HG03095 (cell line): ENCODE measurements around the gene SYNCRIP.
A peak's percentile ranks its signal among the peaks of the same experiment; 100 is the strongest.
"Not testable (repeated sequence)": the region's sequence is repeated elsewhere in the genome, so short reads cannot be mapped to it uniquely, and the experiment has no call there.

ENCODE experiments used
- ATAC-seq: cut with Tn5 transposase; IDR thresholded peaks from one replicate; pipeline ENCODE4 v1.9.1; 2021; ENCODE audit warnings: moderate library complexity; ENCODE audit not compliant: unreplicated experiment

Gene SYNCRIP

DNA sequence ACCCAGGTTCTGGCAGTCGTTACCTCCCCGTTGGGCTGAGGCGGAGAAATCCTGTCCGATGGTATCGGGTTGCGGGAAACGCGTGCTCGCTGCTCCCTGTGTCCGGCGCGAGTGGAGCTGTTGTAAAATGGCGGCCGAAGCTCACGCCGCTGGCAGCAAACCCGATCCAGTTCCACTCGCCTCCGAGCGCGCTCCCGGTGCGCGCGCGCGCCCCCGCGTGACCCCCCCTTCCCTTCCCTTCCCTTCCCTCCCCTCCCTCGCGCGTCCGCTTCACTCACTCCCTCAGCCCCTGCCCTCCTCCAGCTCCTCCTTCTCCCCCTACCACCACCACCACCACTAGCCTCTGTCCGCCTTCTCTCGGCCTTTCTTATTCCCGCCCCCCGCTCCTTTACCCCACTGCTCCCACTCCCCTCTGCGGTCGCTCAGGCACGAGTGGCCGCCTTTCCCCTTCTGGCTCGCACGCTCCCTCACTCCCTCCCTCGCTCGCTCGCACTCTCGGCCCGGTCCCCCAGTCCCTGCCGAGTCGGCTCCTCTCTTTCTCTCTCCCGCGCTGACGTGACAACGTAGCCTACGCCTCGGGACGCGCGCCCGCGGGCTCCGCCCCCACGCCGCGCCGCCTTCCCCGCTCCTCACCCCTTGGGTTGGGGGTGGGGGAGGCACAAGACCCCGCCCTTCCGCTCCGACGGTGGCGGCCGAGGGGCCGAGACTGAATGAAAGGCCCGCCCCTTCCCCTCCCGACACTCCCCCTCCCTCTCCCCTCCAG lies at the start of gene SYNCRIP:
Gene SYNCRIP (minus strand): TSS at position 113 of the 763 bp plus-strand sequence. CDS start 1,447 bp downstream, outside the sequence.
- peak; percentile 64 for ATAC-seq

DNA sequence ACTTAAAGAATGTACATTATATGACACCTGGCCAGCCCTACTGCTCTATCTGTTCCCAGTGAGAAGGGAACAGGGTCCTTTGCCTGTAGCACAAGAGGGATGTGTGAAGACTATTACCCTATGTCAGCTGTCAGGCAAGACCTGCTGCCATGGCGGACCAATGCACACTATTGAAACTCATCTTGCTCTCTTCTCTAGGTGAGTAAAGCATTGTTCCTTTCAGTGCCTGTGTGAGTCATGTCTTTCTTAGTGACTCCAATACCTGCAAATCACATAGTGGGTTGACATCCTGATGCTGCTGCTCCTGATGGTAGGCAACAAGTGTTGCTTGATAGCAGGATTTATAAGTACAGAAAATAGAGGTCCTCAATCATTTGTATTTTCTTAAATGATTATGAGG lies 48.8 kb upstream of the SYNCRIP start:
- no peak for ATAC-seq

DNA sequence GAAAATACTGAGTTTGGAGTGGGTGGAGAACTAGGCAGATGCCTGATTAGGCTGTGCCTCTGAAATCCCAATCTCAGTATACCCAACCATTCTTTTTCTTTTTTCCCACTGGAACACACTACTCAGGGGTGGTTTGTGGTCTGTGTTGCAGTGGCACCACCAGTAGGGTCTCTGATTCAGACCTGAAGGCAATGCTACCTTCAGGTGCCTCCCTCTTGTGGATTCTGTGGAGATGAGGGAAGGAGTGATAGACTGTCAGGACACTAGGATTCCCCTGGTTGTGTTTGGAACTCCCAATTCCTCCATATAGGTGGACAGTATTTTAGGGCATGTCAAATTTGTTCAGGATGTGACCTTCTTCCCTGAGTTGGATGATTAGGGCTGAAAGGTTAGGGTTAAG lies 47.4 kb upstream of the SYNCRIP start:
- no peak for ATAC-seq

DNA sequence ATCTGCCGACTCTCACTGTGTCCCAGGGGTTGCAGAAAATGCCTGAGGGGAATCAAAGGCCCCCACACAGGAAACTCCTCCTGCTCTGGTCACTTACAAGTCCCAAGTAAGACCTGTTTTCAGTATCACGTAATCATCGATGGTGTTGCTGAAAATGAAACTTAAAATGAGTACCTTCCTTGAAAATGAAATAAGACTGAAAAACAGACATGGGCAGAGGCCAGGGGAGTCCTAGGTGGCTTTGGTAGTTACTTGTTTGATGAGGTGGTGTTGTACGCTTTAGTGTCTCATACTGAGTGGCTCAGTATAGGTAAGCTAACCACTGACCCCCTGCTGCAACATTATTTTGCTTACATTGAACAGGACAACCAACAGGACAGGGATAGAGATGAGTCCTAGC lies 43.0 kb upstream of the SYNCRIP start:
- ATAC-seq, result peak; percentile 86

DNA sequence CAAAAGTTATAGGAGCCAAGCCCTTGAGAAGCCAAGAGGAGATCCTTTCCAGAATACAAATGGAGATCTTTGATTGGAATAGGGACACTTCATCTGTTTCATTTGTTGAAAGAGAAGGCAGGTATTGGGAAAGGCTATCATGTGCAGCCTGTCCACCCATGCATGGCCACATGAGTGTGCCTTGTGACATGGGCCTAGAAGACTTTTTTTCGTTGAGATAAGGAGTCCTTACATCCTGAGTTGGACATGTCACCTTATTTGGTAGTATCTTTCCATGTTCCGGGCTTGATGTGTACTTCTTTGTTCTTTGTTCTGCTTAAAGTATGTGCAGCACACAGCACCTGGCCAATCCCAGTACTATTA lies 42.1 kb upstream of the SYNCRIP start:
- ATAC-seq, result no peak

DNA sequence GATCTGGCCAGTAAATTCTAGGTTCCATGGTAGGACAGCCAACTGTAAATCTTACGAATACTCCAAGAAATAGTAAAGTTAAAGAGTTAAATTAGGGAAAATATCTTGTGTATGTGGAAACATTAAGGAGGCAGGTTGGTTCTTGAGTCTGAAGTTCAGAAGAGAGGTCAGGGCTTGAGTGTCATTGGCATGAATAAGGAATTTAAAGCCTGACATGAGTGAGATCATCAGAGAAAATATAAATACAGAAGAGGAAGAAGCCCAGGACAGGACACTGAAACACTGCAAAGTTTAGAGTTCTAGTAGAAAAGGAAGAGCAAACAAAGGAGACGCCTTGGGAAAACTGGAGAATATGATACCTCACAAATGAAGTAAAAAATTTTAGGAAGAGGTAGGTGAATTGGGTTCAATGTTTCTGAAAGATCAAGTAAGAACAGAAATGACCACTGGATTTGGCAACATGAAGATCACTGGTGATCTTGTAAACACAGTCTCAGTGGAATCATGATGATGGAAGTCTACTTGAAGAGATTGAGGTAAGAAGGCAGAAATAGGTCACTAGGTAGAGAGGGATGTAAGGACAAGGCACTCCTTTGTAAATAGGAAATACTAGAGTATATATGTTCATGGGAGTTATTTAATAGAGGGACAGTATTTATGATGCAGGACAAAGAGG lies 41.6 kb upstream of the SYNCRIP start:
- no peak for ATAC-seq

DNA sequence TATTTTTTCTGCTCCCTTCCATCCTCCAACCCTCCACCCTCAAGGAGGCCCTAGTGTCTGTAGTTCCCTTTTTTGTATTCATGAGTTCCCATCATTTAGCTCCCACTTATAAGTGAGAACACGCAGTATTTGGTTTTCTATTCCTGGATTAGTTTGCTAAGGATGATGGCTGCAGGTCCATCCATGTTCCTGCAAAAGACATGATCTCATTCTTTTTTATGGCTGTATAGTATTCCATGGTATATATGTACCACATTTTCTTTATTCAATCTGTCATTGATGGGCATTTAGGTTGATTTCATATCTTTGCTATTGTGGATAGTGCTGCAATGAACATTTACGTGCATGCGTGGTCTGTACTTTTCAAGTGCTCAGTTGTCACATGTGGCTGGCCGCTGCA lies 39.2 kb upstream of the SYNCRIP start:
- not testable (repeated sequence) for ATAC-seq

DNA sequence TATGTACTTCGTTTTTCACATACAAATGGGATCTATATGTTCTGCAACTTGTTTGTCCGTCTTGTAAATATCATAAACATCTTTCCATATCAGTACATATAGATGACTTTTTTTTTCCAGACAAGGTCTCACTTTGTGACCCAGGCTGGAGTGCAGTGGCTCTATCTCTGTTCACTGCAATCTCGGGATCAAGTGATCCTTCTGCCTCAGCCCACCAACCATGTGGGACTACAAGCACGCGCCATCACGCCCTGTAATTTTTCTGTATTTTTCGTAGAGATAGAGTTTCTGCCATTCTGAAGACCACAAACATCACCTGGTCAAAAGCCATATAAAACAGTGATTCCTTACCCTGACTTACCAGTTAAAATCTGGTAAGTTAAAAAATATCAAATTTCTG lies 37.7 kb upstream of the SYNCRIP start:
- ATAC-seq, result no peak

DNA sequence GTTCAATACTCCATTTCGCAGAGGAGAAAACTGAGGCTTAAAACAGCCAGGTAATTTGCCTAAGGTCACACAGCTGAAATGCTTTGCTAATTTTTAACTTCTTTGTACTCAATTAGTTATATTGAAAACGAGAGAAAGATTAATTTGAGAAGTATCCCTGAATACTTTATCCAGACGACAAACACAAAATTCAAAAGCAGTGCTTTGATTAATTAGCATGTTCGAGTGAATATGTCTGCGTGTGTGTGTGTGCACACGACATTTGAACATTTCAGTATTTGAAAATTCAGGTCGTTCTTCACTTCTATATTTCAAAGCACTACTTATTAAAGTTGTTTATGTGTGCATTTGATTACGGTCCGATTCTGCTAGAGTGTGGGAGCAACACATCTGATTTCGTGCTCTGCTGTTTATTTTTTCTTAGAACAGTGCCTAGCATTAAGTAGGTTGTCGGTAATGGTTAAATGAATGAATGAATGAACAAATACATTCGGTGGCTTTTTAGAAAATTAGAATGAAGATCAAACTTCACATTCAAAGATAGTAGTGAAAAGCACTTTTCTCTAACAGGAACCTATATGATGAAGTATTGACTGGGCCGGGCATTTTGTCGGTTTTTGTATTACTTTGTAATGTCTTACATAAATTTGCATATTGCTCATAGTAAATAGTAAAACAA lies 36.9 kb upstream of the SYNCRIP start:
- ATAC-seq, result no peak

DNA sequence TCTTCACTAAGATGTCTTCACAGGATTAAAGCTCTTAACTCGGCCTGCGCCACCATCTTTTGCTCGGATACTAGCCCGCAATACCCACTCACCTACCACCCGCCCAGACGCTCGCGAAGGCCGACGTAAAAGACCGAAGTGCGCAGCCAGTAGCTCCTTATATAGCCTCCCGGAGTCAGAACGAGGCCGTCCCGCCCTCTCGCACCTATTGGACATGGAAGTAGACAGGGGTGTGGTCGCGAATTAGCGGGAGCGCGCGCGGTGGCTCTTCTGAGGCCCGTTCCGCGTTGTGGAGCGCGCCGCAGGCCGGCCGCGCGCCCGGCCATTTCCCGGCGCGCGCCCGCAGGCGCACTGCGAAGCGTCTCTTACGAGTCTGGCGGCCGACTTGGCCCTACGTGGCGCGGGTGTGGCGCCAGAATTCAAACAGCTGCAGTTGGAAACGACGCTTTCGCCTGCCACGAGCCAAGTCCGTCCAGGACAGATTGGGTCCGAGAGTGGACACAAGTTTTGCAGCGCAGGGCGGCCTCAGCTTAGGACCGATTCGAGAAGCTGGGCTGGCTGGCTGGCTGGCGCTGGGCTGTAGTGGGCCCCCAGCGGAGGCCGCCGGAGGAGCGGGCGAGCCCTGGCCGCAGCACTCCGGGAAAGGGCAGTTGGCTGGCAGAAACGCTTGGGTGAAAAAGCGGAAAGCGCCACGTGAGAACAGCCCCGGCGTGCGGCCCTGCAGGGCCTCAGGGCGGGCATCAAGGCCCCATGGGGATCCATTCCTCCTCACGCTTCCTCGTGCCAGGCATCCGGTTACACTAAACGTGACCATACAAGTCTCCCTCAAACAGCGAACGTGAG lies 36.1 kb upstream of the SYNCRIP start:
- peak; percentile 82 for ATAC-seq

DNA sequence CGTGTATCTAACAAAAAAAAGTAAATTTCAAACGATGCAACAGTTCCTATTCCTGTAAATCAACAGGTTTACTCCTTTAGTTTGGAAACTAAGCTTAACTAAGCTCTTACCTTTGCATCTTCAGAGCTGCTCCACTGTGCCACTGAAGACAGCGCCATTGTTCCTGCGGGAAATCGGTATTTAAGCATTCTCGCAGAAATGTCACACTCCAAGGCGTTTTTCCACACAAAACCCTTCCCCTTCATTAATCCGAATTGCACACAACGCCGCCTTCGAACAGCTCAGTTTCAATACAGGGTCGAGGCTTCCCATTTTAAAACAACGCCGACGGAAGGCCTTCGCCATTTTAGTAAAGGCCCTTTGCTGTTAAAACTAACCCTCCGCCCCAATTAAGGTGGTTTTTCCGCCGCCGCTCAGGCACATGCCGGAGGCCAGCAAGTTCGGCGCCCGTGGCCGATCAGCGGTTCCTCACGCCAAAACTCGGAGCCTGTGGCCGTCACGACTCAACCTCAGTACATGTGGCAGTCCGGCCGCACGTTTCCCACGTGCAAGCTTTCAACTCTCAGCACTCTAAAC lies 35.4 kb upstream of the SYNCRIP start:
- no peak for ATAC-seq

DNA sequence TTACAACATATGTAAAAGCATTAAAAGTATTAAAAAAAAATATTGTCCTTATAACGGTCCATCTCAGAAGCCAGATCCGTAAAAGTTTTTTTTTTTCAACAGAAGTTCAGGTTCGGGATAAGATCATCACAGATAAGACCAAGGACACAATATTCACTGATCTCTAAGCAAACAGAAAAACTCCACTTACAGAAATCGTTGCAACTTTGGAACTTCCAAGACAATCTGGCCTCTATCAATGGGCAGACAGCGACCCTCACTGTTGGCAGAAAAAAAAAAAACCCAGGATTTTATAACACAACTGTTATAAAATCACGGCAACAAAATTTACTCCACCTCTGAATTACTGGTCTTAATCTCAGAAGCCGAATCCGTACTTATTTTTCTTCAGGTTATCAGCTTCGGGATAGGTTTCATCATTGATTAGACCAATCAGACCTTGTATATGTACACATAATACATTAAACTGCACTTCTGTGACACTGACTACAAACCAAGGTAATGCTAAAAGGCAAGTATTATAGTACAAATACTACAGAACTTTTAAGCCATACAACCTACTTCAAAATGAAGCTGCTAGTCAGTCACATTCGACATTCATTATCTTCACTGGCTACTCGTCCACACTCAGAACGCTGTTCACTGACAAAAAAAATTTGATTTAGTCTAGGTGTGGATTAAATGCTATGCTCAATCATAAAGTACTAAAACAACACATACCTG lies 34.7 kb upstream of the SYNCRIP start:
- ATAC-seq, result no peak

DNA sequence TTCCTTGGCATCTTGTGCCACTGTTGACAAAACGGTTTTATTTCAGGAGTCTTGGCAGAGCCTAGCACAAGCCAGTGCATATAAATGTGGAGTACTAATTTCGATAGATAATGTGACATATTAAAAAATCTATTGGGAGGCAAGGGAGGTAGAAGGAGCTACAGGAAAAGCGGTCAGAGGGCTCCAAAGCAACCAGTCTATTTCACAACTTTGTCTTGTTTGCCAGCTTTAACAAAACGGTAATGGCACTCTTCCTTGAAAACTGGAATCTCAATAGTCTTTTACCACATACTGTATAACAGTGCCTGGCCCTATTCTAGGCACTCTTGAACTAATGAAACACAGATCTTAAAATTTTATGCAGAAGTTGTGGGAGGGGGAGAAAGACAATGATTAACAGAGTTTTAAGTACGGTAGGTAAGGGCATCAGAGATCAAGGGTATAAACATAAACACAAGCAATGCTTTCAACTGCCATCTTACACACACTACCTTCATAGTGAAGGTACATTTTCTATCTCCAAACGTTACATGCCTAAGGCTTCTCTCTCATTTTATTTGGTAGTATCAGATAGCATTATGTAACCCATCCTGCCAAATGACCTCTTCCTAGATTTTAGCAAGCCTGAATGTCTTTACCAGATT lies 33.5 kb upstream of the SYNCRIP start:
- ATAC-seq, result no peak

DNA sequence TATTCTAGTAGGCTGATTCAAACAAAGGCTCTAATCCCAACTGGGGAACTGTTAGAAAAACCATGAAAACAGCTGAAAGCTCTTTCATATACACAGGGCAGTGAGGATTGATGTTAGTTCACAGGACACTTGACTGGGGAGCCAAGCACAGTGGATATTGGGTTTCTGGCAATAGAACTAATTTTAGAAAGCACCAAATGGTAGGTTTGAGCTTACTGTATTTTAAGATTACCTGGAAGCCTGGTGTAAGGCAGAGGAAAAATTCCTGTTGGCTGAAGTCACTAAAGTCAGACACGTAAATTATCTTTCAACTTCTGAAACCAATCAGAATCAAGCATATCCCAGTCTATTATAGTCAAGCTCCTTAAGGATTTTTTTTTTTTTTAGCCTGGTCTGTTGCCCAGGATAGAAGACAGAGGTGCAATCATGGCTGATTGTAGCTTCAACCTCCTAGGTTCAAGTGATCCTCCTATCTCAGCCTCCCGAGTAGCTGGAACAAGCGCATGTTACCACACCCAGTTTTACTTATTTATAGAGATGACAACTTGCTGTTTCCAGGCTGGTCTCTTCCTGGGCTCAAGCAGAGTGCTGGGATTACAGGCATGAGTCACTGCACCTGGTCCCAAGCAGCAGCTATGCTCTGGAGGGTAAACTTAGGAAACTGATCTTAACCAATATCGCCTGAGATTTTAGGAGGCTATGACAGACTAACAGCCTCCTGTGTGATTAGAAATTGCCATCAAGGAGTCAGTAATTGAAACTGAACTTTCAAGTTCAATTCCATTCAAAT lies 32.5 kb upstream of the SYNCRIP start:
- no peak for ATAC-seq

DNA sequence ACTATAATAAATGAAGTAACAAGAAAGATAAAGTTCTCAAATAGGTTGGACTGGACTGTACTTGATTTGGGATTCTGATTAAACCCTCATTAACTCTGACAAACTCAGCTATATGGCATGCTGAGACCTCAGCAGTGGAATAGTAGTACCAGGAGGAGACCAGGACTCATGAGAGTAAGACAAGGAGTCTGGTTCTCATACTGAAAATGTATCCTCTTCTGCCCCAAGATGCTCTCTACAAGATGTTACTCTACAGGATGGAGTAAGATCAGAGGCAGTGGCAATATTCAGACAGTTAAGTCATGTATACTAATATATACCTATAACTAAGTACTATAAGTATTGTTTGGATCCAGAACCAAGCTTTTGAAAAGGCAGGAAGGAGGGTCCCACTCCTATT lies 31.9 kb upstream of the SYNCRIP start:
- no peak for ATAC-seq

DNA sequence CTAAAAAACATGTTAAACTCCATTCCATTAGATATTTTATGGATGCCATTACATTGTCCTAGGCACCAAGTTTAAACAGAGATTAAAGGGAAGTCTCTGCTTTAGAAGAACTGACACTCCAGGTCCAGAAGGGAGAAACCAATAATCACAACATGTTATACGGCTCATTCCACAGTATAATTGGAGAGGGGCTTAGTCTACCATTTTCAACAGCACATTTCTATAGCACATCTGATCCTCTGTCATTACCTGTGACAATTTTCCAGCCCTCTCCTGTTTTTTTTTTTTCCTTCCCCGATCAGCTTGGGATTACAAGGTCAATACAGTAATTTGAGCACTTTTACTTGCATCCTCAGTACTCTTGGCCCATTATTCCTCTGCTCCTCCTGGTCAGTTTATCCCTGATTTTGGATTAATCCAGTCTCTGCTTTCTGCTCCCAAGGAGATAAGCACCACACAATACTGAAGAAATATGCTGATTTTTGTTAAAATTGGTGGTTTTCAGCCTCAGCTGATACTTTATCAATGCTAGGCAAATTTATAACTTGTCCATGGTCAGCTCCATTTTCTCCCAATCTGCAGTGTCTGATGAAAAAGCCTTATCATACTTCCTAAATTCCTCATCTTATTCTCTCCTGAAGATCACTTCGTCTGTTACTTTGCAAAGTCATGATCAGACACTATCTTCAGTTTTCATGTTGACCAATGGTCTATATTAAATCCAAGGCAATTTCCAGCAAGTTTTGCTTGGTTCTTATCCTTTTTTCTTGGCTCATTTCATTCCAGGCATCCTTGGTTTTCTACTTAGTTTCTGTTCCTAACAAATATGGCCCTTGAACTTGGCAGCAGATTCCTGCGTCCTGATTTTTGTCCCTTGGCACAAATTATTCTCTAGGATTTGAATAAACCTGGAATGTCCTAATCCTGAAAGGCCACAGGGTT lies 30.8 kb upstream of the SYNCRIP start:
- ATAC-seq, result no peak

DNA sequence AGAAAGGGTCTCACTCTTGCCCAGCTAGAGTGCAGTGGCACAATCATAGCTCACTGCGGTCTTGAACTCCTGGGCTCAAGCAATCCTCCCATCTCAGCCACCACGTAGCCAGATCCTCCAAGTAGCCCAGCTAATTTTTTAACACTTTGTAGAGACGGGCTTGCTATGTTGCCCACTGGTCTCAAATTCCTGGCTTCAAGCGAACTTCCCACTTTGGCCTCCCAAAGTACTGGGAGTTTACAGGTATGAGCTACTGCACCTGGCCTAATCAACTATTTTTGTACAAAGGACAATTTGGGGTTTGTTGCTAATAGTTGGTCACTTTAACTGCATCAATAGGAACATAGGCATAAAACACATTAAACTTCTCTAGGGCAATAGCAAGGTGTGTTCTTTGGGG lies 29.9 kb upstream of the SYNCRIP start:
- no peak for ATAC-seq

DNA sequence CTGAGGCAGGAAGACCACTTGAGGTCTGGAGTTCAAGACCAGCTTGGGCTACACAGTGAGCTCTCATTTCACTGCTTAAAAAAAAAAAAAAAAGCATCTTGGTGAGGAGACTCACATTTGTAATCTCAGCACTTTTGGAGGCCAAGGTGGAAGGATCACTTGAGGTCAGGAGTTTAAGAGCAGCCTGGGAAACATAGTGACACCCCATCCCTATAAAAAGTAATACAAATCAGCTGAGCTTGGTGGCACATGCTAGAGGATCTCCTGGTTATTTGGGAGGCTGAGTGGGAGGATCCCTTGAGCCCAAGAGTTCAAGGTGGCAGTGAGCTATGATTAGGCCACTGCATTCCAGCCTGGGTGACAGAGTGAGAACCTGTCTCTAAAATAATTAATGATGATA lies 29.4 kb upstream of the SYNCRIP start:
- ATAC-seq, result no peak
